Stomach (tissue), 4 donors: ENCODE results near the gene HTR1D.

Experiments
- POLR2A ChIP-seq, 4 donors: fragments of 450-650 bp; IDR thresholded peaks; one replicate each; pipeline ENCODE4 v1.6.1; 2016; ENCODE audit warnings: antibody characterized with exemption in 4 of 4, control low read depth in 2 of 4, mild to moderate bottlenecking in 1 of 4, moderate library complexity in 1 of 4
- TF ChIP-seq, protein P1 (sequence below), 7 experiments: fragments of 450-650 bp in 4 of 7; fragments of 200-600 bp in 3 of 7; sonication (generic) in 3 of 7; IDR thresholded peaks; one replicate each; pipeline ENCODE4 v1.5.1; 2016 to 2019; ENCODE audit warnings: antibody characterized with exemption in 7 of 7, control low read depth in 2 of 7, mild to moderate bottlenecking in 1 of 7

DNA sequence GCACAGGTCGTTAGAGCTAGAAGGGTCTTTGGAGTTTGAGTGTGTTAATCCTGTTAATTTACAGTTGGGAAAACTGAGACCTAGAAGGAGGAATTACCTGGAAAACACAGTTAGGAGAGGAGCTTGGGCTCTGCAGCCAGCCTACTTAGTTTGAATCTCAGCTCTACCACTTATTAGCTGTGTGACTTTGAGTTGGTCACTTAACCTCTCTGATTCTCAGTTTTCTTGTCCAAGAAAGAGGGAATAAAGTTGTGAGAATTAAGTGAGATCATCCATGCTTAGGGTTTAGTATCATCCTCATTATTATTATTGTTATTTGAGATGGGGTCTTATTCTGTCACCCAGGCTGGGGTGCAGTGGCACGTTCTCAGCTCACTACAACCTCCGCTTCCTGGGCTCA lies 5.4 kb upstream of the HTR1D start:
- TF ChIP-seq, protein P1, sequence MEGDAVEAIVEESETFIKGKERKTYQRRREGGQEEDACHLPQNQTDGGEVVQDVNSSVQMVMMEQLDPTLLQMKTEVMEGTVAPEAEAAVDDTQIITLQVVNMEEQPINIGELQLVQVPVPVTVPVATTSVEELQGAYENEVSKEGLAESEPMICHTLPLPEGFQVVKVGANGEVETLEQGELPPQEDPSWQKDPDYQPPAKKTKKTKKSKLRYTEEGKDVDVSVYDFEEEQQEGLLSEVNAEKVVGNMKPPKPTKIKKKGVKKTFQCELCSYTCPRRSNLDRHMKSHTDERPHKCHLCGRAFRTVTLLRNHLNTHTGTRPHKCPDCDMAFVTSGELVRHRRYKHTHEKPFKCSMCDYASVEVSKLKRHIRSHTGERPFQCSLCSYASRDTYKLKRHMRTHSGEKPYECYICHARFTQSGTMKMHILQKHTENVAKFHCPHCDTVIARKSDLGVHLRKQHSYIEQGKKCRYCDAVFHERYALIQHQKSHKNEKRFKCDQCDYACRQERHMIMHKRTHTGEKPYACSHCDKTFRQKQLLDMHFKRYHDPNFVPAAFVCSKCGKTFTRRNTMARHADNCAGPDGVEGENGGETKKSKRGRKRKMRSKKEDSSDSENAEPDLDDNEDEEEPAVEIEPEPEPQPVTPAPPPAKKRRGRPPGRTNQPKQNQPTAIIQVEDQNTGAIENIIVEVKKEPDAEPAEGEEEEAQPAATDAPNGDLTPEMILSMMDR (IDR thresholded peaks at IDR 0.05): no peak
- TF ChIP-seq POLR2A (IDR thresholded peaks at IDR 0.05): no peak
